GM12801 (cell line): ENCODE results near the gene SLFNL1.

Source experiments
- TF ChIP-seq, protein P1 (sequence below): IDR thresholded peaks from one replicate; pipeline ENCODE4 v1.5.1; 2011; ENCODE audit warnings: control low read depth; ENCODE audit not compliant: insufficient read length; ENCODE audit errors: extremely low read depth

The SLFNL1 gene

DNA sequence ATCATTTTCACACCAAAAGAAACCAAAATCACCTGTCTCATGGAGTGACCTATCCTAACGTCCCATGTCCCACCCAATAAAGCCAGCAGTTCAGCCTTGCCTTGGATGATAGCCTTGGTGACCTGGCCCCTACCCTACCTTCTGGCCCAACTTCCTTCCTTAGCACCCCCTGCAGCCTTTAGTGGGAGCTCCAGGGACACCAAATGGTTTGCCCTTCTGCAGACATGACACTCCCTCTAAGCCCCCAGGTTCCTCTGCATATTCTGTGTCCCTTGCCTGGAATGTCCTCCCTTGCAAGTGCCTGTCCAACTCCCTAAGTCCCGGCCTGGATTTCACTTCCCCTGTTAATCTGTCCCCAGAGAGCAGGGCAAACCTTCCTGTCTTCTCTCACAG, 2.2 kb downstream of the SLFNL1 start:
- TF ChIP-seq, protein P1, sequence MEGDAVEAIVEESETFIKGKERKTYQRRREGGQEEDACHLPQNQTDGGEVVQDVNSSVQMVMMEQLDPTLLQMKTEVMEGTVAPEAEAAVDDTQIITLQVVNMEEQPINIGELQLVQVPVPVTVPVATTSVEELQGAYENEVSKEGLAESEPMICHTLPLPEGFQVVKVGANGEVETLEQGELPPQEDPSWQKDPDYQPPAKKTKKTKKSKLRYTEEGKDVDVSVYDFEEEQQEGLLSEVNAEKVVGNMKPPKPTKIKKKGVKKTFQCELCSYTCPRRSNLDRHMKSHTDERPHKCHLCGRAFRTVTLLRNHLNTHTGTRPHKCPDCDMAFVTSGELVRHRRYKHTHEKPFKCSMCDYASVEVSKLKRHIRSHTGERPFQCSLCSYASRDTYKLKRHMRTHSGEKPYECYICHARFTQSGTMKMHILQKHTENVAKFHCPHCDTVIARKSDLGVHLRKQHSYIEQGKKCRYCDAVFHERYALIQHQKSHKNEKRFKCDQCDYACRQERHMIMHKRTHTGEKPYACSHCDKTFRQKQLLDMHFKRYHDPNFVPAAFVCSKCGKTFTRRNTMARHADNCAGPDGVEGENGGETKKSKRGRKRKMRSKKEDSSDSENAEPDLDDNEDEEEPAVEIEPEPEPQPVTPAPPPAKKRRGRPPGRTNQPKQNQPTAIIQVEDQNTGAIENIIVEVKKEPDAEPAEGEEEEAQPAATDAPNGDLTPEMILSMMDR: no peak

DNA sequence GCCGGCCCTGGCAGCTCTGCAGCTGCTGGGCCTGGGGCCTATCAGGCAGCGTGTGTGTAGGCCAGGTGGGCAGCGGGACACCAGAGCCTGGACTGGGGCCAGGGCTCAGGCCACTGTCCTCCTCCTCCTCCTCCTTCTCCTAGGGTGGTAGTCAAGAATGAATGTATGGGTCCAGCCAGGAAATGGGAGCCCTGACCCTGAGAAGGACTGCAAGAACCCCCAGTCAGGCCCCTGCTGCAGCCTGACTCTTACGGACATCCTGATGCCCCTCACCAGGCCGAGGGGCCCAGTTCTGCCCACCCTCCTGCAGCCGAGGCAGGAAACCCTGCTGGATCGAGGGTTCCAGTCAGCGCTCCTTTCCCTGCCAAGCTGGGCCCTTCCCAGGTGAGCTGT, 3.5 kb downstream of the SLFNL1 start:
- TF ChIP-seq, protein P1: no peak

DNA sequence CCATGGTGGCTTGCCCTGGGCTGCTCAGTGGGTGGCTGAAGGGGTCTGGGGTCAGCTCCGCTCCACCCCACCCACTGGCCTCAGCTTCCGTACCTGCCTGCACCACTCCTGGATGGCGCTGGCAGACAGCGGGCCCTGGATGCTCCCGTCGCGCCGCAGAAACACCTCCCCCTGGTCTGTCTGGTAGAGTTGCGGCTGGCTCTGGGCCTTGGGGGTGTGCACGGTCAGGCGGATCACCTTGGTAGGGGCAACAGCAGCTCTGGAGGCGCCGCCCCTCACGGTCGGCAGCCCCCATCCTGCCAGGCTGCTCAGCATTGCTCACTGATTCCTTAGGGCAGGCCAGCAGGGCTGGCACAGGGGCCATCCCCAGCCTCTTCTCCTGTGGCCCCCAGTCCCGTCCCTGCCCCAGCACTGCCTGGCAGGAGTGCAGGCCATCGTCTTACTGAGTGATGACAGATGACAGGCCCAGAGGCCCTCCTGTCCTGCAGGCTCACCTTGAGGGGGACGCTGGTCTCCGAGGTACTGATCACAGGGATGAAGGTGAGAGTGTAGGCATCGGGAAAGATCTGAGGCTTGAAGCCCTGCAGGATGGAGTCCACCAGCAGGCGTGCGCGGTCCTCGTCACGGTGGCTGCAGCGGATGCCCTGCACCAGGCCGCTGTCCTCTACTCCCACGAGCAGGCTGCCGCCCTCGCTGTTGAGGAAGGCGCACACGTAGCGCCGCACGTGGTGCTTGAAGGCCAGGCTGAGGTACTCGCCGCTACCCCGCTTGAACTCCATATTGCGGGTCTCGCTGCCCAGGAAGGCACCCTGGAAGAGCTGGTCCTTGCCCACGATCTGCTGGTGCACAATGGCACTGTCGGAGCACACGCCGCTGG, 4.1 kb downstream of the SLFNL1 start:
- TF ChIP-seq, protein P1: no peak

DNA sequence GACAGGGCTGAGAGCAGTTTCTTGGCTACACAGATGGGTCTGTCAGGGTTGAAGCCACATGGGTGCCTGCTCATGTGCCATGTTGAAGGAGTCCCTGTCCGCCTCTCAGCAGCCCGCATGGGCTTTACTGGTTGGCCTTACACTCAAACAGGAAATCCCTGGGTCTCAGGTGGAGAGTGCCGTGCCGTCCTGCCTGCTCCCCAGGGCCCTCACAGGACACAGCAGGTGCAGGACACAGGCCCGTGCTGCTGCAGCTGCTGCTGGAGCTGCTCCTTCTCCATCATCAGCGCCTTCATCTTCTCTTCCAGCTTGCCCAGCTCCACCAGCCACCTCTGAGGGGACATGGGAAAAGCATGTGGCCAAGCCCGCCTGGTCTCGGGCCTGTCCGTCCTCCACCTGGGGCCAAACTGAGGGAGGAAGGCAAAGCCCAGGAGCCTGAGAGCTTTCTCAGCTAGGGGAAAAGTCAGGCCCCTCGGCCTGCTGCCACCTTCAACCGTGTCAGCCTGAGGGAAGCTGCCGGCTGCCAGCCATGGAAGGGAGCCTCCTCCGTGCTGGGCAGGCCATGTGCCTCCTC, 5.5 kb downstream of the SLFNL1 start:
- TF ChIP-seq, protein P1: no peak

DNA sequence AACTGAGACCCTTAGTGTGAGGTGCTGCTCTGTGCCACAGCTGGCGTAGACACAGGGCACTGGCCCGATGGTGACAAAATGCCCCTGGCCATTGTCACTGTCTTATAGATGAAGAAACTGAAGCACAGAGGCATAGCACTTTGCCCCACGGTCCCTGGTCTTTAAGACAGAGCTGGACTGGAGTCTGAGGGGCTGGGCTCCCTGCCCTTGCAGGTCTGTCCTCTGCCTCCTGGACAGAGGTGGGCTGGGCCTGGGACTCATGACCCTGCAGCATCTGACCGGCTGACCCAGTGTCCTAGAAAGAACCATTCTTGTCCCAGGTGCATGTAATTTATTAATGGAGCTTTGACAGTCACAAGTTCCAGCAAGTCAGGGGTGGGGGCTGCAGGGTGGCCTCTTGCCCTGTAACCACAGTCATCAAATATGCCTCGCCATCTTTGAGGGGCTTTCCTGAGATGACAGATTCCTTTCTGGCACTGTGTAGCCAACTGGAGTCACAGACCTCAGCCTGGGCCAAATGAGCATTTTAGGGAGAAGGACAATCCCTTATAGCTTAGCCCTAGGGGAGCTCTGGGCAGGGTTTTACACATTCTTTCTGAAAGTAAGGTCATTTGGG, 6.1 kb downstream of the SLFNL1 start:
- TF ChIP-seq, protein P1: no peak

DNA sequence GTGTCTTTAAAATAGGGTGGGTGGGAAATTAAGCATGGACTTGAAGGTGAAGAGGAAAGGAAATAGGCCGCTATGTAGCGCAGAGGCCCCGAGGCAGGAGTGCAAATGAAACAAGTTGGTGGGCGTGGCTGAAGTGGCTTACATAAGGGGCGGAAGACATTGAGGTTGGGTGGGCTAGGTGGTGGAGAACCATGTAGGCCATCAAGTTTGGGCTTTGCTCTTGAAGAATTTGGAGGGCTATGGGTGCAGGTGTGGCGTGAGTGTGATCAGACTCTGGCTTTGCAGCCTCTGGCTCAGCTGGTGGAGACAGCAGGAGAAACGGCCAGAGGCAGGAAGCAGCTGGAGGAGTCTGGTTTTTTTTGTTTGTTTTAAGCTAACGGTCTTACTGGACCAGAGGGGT, 6.7 kb downstream of the SLFNL1 start:
- TF ChIP-seq, protein P1: no peak

DNA sequence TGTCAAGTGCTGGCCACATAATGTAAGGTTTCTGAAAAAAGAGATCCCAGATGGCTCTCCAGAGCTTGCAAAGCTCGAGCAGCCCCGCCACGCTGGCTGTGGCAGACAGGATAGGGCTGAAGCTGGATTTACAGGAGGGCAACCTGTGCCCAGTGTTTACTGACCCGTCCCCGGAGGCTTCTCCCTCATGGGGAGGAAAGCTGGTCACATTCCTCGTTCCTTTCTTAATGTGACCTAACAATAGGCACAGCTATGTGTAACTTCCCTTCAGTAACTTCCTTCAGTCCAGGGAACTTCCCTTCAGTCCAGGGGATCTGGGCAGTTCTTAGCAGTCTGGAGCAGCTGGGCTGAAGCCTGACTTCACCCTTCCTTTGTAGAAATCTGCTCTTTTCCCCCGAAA, 7.7 kb downstream of the SLFNL1 start:
- TF ChIP-seq, protein P1: no peak
